Tibial nerve (tissue), 4 donors: ENCODE measurements around the gene TOX2. TPM values are rescaled to one million over a fixed set of nuclear protein-coding genes. Genes with fewer than 3 reads are reported as not detected.

ENCODE experiments used
- DNase-seq, 2 donors: peaks; one replicate each; pipeline ENCODE4 v3.0.0-alpha.2; 2019; ENCODE audit warnings: low spot score in 2 of 2
- H3K27ac ChIP-seq, 4 donors: fragments of 200-600 bp; sonication (generic) in 3 of 4; one replicate each; pipeline ENCODE4 v1.5.1; 2017 to 2019; ENCODE audit warnings: mild to moderate bottlenecking in 1 of 4
- H3K27me3 ChIP-seq, 2 donors: fragments of 200-600 bp; sonication (generic) in 1 of 2; one replicate each; pipeline versions ENCODE4 v1.5.1 to v1.6.0; 2017 to 2019
- H3K36me3 ChIP-seq, 3 donors: fragments of 200-600 bp; sonication (generic); one replicate each; pipeline ENCODE4 v1.5.1; 2018 to 2019
- H3K4me1 ChIP-seq, 4 donors: fragments of 200-600 bp; sonication (generic) in 3 of 4; one replicate each; pipeline ENCODE4 v1.5.1; 2017 to 2019
- H3K4me3 ChIP-seq, 4 donors: fragments of 200-600 bp; sonication (generic) in 3 of 4; one replicate each; pipeline ENCODE4 v1.5.1; 2017 to 2019; ENCODE audit warnings: mild to moderate bottlenecking in 1 of 4, moderate library complexity in 1 of 4
- H3K9me3 ChIP-seq, 4 donors: fragments of 200-600 bp; sonication (generic) in 3 of 4; one replicate each; pipeline ENCODE4 v1.5.1; 2017 to 2019
- EP300 ChIP-seq, 2 donors: sonication (generic); formaldehyde crosslinking; IDR thresholded peaks; one replicate each; pipeline ENCODE4 v1.6.1; 2017; ENCODE audit warnings: antibody characterized with exemption in 2 of 2, mild to moderate bottlenecking in 1 of 2
- POLR2A ChIP-seq, 2 donors: fragments of 450-650 bp; IDR thresholded peaks; one replicate each; pipeline ENCODE4 v1.6.1; 2017; ENCODE audit warnings: antibody characterized with exemption in 2 of 2, mild to moderate bottlenecking in 2 of 2, moderate library complexity in 2 of 2
- WGBS, 2 donors: methylation state at CpG; one replicate each; pipeline ENCODE4 v1.1.5; 2018; 5-methylcytosine and 5-hydroxymethylcytosine counted together
- total RNA-seq, 4 donors: library from RNA; depleted of rRNA; stranded (reverse); fragments of >200 nt; gene quantifications; one replicate each; pipeline ENCODE4 v1.1.0, GENCODE V29; 2016
- TF ChIP-seq, protein P1 (sequence below), 5 experiments: fragments of 200-600 bp in 3 of 5; fragments of 450-650 bp in 2 of 5; sonication (generic) in 3 of 5; IDR thresholded peaks; one replicate each; pipeline ENCODE4 v1.5.1; 2016 to 2019; ENCODE audit warnings: antibody characterized with exemption in 5 of 5, mild to moderate bottlenecking in 3 of 5, moderate library complexity in 2 of 5

TOX2 gene
- total RNA-seq, 4 donors from 2014 or later, result 1.3 to 3.3 (median 1.9) TPM

DNA sequence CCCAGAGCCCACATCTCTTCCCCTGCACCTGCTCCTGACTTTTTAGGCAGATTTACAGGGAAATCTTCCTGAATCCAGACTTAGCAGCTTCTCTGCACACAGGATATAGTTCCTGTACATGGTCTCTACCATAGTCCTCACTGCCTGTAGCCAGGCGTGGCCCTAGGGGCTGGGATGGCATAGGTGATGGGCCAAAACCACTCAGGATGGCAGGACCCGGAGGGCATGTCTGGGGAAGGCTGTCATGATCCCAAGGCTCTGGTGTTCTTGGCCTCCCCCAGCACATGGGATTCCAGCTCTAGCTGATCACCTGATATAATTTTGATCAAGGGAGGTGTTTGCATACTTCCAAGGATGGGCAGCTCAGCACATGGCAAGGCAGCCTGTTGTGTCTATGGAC lies 58.0 kb downstream of the TOX2 start:
- 88 to 95% methylated on average over 1 to 2 of the region's 2 CpGs for WGBS, 2 donors
- Histone ChIP-seq H3K9me3 (peaks cover 0 to 5% (median 0%) of the 10 kb centered on the region in 4 donors), H3K4me3 (no peak overlapping the region), H3K36me3 (no peaks in the 10 kb centered on the region), H3K4me1 (no peaks in the 10 kb centered on the region), H3K27me3 (no peaks in the 10 kb centered on the region), H3K27ac (no peak overlapping the region)
- TF ChIP-seq, protein P1, sequence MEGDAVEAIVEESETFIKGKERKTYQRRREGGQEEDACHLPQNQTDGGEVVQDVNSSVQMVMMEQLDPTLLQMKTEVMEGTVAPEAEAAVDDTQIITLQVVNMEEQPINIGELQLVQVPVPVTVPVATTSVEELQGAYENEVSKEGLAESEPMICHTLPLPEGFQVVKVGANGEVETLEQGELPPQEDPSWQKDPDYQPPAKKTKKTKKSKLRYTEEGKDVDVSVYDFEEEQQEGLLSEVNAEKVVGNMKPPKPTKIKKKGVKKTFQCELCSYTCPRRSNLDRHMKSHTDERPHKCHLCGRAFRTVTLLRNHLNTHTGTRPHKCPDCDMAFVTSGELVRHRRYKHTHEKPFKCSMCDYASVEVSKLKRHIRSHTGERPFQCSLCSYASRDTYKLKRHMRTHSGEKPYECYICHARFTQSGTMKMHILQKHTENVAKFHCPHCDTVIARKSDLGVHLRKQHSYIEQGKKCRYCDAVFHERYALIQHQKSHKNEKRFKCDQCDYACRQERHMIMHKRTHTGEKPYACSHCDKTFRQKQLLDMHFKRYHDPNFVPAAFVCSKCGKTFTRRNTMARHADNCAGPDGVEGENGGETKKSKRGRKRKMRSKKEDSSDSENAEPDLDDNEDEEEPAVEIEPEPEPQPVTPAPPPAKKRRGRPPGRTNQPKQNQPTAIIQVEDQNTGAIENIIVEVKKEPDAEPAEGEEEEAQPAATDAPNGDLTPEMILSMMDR (IDR thresholded peaks at IDR 0.05), result no peak
- TF ChIP-seq POLR2A (IDR thresholded peaks at IDR 0.05) (no peak), EP300 (IDR thresholded peaks at IDR 0.05) (no peak)
- no peak for DNase-seq

DNA sequence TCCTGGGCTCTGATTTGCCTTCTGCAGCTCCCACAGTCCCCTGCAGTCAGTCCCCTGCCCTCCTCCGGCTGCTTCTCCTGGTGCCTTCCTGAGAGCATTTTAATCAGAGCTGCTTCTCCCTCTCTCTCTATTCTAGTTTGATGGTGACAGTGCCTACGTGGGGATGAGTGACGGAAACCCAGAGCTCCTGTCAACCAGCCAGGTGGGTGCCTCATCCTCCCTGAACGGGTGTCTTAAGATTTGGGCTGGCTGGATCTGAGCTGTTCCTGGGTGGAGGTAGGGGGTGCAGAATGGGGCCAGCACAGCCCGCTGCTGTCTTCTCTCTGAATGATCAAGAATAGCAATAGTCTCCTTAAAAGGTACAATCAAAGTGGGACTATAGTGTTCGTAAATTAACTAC lies 58.6 kb downstream of the TOX2 start:
- 86% methylated on average over 6 of the region's 6 CpGs for WGBS, 2 donors
- H3K4me3 ChIP-seq, result no peak overlapping the region
- DNase-seq, result no peak

DNA sequence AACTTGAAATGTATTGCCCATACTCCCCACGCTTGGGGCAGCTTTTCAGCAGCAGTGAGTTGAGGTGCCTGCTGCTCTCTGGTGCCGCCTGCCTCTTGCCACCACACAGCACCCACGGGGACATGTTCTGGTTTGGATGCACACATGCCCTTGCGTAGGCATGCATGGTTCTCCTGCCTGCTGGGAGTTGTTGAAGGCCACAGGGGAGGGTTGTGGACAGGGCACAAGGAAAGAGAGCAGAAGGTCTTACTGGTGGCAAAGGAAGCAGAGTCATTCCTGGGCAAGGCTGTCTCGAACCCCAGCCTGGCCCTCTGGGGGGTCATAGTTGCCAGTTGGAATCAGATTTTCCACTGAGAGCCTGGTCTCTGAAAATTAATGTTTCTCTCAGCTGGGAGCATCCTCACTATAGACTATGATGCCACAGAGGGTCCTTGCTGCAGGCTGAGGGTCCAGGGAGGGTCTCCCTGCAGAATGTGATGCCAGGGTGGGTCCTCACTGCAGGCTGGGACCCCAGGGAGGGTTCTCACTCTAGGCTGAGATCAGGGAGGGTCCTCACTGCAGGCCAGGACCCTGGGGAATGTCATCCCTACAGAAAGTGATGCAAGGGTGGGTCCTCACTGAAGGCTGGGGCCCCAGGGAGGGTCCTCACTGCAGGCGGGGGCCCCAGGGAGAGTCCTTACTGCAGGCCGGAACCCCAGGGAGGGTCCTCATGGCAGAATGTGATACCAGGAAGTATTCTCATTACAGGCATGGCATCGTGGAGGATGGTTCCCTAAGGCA lies 59.2 kb downstream of the TOX2 start:
- TF ChIP-seq EP300 (IDR thresholded peaks at IDR 0.05), result no peak
- no peak for TF ChIP-seq POLR2A (IDR thresholded peaks at IDR 0.05)
- TF ChIP-seq, protein P1 (IDR thresholded peaks at IDR 0.05), result no peak
- H3K4me1 ChIP-seq, result no peaks in the 10 kb centered on the region
- H3K4me3 ChIP-seq, result no peak overlapping the region
- H3K27ac ChIP-seq, result no peak overlapping the region
- no peaks in the 10 kb centered on the region for H3K36me3 ChIP-seq
- H3K27me3 ChIP-seq, result no peaks in the 10 kb centered on the region
- peaks cover 0 to 5% (median 0%) of the 10 kb centered on the region in 4 donors for H3K9me3 ChIP-seq
- WGBS, 2 donors, result 86 to 93% methylated on average over 8 of the region's 8 CpGs
- no peak for DNase-seq

More for the DNA sequence above, 58.6 kb downstream of the TOX2 start:
- TF ChIP-seq, protein P1 (IDR thresholded peaks at IDR 0.05), result no peak
- TF ChIP-seq EP300 (IDR thresholded peaks at IDR 0.05) (no peak), POLR2A (IDR thresholded peaks at IDR 0.05) (no peak)
- H3K27me3 ChIP-seq, result no peaks in the 10 kb centered on the region
- peaks cover 0 to 5% (median 0%) of the 10 kb centered on the region in 4 donors for H3K9me3 ChIP-seq
- no peaks in the 10 kb centered on the region for H3K36me3 ChIP-seq
- no peak overlapping the region for H3K27ac ChIP-seq
- no peaks in the 10 kb centered on the region for H3K4me1 ChIP-seq

DNA sequence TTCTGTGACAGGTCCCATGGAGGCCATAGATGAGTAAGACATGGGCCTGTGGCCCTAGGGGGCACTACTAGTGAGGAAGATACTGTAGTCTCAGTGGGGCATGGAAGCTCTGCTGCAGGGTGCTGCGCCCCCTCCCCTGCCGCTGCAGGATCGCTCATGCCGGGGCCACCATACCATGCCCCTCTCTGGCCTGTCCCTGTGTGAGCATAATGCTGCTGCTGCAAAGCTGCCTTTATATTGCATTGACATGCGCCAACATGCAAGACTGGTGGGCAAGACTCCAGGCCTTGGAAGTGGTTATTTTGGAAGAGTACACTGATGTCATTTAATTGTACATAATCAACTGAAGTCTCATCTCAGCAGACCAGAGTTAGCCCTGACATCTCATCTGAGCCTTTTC lies 60.0 kb downstream of the TOX2 start:
- no peak overlapping the region for H3K4me3 ChIP-seq
- no peak overlapping the region for H3K27ac ChIP-seq
- WGBS, 2 donors, result 96 to 100% methylated on average over 3 to 5 of the region's 5 CpGs
- peaks cover 0 to 5% (median 0%) of the 10 kb centered on the region in 4 donors for H3K9me3 ChIP-seq
- no peak for DNase-seq
- H3K4me1 ChIP-seq, result no peaks in the 10 kb centered on the region
- no peaks in the 10 kb centered on the region for H3K36me3 ChIP-seq
- TF ChIP-seq POLR2A (IDR thresholded peaks at IDR 0.05) (no peak), EP300 (IDR thresholded peaks at IDR 0.05) (no peak)
- TF ChIP-seq, protein P1 (IDR thresholded peaks at IDR 0.05), result no peak
- H3K27me3 ChIP-seq, result no peaks in the 10 kb centered on the region

DNA sequence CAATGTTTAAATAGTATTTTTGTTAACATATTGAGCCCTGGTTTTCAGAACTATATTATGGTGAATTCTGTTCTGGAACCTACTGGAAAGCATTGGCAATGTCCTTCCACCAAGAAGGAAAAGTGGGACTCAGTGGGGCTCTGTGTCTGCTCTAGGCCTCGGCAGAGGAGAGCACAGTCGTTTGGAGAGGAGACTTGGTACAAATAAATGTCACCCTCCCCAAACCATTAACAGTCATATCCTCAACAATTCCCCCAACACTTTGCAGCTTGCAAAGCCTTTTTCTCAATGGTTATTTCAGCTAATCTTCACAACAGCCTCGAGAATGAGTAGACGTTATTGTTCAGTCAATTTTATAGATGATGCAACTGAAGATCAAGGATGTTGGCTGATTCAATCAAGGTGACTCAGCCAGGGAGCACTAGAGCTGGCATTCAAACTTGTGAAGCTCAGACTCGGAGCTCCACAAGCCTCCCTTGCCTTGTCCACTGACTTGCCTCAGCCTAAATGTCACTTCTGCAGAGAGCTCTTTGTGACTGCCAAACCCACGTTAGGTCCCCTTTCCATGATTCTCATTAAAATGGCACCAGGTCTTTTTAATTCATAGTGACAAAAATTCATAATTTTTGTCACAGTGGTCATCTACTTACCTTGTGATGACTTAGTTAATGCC lies 60.6 kb downstream of the TOX2 start:
- no peaks in the 10 kb centered on the region for H3K36me3 ChIP-seq
- TF ChIP-seq EP300 (IDR thresholded peaks at IDR 0.05) (no peak), POLR2A (IDR thresholded peaks at IDR 0.05) (no peak)
- TF ChIP-seq, protein P1 (IDR thresholded peaks at IDR 0.05), result no peak

More for the DNA sequence above, 60.6 kb downstream of the TOX2 start:
- Histone ChIP-seq H3K27me3 (no peaks in the 10 kb centered on the region), H3K4me1 (no peaks in the 10 kb centered on the region), H3K4me3 (no peak overlapping the region), H3K9me3 (peaks cover 0 to 5% (median 0%) of the 10 kb centered on the region in 4 donors), H3K27ac (no peak overlapping the region)
- 68 to 76% methylated on average over 6 of the region's 6 CpGs for WGBS, 2 donors
- DNase-seq, result no peak
